Activated CD4-positive, alpha-beta T cell treated with anti-CD3 and anti-CD28 coated beads for 4 hours (primary cell): ENCODE measurements around the gene TXNL1.
"Not testable (repeated sequence)": the region's sequence is repeated elsewhere in the genome, so short reads cannot be mapped to it uniquely, and the experiment has no call there.

ENCODE experiments used
- DNase-seq, 2 donors: peaks; one replicate each; pipeline ENCODE4 v3.0.0-alpha.2; 2020

The TXNL1 gene

DNA sequence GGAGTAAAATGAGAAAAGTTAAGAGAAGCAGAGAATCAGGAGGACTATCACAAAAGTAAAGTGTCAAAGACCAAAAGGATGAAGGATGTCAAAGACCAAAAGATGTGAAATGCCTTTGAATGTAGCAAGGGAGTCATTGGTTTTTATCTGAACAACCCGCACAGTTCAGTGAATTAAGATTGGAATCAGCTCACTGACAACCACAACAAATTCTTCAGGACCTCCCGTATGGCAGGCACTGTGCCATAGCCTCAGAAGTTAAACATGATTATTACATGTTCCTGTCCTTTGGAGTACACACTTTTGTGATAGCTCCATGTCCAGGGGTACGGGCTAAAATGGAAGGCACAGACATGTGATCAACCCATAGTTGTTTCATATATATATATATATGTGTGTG, 5.0 kb upstream of the TXNL1 start:
- no peak for DNase-seq

DNA sequence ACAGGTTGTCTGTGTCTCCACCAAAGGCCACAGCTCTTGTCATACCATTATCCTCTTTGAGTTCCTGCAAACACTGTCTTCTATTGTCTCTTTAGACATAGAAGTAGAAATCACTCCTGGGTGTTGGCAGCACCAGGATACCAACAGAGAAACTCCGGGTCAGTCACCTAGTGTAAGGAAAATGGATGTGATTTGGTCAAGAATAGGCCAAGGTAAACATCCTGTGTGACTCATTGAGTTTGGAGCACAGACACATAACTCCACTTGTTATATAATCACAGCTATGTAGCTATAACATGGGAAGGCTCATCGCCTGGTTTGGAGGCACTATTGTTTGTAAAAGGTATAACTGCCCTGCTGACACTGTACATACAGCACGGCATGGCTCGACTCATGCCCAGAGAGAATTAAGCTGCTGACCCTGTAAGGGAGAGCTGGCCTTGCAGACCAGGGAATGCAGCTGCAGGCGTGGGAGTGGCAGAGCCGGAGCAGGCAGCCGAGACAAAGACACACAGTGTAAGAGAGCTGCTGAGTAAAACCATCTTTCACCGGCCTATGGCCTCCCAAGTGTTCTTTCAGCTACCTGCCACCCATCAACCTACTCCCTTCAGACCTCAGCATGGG, 3.4 kb upstream of the TXNL1 start:
- no peak for DNase-seq

DNA sequence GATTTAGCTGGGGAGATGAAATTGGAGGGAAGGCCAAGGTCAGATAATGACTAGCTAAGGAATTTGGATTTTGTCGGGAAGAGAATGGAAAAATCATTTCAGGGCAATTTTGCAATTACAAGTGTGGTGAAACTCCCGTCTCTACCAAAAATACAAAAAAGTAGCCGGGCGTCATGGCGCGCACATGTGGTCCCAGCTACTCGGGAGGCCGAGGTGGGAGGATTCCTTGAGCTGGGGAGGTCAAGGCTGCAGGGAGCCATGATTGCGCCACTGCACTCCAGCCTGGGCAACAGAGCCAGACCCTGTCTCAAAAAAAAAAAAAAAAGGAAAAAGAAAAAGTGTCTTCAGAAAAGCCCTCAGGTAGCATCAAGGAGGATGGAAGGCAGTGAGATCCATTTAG, 1.2 kb upstream of the TXNL1 start:
- no peak for DNase-seq

DNA sequence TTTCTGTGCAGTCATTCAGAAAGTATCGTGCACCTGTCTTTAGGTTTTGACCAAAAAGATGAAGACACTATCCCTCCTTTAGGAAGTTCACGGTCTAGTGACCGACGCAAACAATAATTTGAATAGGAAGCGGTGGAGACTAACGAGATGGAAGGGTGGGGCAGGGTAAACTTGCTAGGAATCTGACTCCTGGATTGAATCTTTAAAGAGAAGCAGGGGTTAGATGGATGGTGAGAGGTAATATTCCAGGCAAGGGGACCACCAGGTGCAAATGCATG, 651 bp upstream of the TXNL1 start:
- no peak for DNase-seq

DNA sequence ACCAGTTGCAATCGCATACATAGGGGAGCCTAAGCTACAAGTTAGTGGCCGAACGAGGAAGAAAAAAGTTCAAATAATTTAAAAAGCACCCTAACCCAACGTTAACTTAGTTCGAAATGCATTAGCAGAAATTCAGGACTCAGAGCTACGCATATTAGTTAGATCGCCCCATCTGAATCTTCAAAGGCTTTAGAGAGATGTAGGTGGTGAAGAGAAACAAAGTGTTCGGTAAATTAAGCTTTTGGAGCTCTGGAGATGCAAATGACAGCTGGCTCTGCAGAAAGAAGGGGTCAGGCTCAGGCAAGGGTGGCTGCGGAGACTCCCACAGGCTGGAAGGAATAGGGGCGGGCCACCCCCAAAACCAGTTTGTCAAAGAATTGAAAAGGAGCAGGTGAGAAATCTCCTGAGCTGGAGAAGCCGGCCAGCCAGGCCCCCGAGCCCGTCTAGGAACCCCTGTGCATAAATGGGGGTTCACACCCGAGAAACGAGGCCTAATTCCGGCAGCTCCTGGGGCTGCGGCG, 621 bp downstream of the TXNL1 start:
- peak in 1 of 2 donors; percentile 11 for DNase-seq

DNA sequence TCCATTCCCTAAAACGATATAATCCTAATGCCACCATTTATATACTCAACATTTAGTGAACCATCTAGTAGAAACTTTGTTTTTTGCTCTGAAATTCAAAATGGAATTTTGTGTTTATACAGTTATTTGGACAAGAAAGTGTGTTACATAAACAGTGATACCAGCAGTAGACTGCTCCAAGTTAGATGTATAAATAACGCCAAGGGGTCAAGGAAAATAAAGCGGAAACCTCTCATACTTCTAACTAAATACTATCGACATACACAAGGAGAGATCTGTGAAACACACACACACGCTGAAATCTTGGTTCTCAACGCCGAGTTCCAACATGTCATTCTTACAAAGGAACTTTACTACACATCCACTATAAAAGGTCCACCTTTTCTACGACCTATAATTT, 1.2 kb downstream of the TXNL1 start:
- DNase-seq = no peak

DNA sequence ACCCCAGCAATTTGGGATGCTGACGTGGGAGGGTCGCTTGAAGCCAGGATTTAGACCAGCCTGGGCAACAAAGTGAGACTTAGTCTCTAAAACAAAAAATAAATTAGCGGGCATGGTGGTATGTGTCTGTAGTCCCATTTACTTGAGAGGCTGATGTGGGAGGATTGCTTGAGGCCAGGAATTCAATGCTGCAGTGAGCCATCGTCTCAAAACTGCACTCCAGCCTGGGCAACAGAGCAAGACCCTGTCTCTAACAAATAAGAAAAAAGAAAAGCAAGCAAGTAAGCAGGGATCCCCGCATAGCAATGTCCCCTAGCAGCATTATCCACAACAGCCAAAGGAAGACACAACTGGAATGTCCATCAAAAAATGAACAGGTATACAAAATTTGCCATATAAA, 3.4 kb downstream of the TXNL1 start:
- no peak for DNase-seq

DNA sequence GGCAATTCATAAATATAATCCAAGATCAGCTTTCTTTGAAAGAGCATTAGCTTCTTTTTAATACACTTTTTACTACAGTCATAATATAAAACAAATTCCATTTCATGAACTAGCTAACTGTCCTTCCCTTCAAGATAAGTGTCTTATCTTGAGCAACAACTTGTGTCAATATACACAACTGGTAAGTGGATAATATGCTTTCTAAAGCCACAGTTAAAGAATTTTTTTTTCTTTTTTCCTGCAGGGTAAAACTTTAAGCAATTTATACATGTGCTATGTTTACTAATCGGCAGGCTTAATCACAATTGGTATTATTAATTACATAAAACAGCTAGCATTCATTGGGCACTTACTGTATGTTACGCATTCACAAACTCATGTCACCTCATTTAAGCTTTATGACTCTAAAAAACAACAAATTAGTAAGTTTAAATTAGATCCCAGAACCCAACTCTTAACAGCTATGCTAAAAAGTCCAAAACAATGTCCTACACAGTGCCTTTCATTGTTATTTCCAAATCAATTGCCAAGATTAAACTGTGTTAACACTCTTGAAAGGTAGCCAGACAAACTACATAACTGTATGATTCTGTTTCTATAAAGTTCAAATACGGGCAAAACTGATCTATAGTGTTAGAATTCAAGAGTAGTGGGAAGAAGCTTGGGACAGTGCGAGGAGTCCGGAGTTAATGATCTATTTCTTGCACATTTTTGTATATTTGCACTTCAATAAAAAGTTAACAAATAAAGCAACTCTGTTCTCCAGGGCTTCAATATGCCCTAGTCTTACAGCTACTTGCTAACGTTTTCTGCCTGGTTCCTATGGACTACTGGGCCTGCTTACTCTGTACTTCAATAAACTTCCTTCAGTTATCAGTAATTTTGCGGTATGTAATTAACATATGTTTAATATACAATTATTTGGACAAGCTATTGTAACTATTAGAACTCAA, 6.0 kb downstream of the TXNL1 start:
- DNase-seq = no peak

DNA sequence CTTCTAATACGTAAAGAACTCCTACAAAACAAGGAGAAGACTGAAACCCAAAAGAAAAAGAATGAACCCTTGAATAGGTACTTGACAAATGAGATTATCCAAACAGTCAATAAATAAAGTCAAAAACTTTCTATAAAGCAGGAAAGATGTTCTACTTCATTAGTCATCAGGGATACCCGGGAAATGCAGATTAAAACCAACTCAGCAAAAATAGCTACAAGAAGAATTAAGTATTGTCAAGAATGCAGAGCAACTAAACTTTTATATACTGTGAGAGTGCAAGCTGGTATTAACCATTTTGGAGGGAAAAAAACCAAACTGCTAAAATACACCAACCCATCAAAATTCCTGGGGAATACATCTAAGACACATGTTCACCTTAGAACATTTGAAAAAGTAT, 10.4 kb downstream of the TXNL1 start:
- DNase-seq = no peak

DNA sequence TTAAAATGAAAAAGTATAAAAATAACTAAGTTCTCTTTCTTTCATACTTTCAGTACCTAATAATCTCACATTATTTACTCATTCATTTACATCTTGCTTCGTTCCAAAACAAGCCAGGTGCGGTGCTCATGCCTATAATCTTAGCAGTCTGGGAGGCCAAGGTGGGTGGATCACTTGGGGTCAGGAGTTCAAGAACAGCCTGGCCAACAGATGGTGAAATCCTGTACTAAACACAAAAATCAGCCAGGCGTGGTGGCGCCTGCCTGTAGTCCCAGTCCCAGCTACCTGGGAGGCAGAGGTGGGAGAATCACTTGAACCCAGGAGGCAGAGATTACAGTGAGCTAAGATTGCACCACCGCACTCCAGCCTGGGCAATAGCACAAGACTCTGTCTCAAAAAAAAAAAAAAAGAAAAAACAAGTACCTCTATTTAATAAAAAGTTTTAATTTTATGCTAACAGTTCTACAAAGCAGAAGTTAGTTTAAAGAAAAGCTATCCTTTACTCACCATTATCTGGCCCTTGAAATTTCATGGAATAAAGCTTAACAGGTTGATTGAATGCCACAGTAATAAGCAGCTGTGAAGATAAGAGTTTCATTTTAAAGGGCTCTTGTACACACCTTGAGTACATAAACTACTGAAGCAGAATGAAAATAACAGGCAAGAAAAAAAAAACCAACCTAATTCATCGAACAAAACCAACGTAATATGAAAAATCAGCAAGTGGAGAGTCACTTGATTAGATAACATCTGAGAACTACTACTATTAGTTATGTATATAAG, 22.5 kb downstream of the TXNL1 start:
- DNase-seq = no peak

DNA sequence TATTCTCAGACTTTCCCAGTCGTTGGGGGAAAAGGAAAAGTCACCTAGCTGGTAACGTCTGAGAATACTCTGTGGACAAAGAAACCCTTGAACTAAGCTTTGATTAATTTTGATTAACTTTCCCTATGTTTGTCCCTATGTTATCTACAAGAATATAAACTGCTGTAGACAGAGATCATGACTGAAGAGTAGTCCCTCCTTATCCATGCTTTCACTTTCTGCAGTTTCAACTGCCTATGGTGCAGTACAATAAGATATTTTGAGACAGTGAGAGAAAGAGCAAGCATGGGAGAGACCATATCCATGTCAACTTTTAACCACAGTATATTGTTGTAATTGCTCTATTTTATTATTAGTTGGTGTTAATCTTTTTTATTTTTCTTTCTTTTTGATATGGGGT, 31.8 kb downstream of the TXNL1 start:
- DNase-seq = no peak

DNA sequence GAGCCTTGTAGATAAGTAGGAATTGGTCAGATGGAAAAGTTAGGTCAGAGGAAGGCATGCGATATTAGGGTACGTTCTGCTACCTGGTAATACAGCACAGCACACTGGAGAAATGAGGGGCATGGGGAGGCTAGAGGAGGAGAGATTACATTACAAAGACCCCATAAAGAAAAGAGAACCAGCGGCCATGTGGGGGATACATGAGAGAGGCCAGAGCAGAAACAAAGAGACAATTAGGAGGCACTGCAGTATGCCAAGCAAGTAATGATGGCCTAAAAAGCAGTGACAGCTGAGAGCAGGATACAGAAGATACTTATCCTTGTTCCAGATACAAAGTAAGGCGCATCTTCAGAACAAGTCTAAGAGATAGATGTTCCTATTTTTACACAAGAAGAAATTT, 40.0 kb downstream of the TXNL1 start:
- no peak for DNase-seq

DNA sequence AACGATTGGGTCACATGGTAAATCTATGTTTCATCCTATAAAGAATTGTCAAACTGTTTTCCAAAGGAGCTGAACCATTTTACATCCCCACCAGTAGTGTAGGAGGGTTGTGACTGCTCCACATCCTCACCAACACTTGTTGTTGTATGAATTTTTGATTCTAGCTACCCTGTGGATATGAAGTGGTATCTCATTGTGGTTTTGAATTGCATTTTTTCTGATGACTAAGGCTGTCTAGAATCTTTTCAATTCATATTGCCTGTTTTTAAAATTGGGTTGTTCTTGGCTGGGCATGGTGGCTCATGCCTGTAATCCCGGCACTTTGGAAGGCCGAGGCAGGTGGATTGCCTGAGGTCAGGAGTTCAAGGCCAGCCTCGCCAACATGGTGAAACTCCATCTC, 44.5 kb downstream of the TXNL1 start:
- DNase-seq = no peak

DNA sequence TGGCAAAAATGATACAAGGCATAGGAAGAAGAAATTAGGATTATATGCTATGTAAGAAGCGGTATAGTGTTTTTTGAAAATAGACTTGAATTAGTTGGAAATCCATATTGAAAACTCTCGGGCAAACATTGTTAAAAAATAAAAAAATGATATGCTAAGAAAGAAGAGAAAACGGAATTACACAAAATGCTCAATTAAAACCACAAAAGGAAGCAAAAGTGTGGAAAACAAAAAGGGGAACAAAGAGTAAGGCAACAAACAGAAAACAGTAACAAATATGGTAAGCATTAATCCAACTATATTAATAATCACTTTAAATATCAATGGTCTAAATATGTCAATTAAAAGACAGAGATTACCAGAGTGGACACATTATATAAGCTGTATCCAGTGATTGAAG, 58.4 kb downstream of the TXNL1 start:
- DNase-seq = no peak

DNA sequence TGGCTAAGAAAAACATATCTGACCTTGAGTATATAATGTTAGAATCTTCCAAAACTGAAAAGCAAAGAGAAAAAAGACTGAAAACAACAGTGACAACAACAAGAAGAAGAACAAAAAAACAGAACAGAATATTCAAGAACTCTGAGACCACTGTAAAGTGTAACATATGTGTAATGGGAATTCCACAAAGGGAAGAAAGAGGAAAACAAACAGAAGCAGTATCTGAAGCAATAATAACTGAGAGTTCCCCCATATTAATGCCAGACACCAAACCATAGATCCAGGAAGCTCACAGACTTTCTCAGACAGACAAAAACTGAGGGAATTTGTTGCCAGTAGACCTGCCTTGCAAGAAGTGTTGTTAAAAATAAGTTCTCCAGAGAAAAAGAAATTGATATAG, 58.9 kb downstream of the TXNL1 start:
- no peak for DNase-seq

DNA sequence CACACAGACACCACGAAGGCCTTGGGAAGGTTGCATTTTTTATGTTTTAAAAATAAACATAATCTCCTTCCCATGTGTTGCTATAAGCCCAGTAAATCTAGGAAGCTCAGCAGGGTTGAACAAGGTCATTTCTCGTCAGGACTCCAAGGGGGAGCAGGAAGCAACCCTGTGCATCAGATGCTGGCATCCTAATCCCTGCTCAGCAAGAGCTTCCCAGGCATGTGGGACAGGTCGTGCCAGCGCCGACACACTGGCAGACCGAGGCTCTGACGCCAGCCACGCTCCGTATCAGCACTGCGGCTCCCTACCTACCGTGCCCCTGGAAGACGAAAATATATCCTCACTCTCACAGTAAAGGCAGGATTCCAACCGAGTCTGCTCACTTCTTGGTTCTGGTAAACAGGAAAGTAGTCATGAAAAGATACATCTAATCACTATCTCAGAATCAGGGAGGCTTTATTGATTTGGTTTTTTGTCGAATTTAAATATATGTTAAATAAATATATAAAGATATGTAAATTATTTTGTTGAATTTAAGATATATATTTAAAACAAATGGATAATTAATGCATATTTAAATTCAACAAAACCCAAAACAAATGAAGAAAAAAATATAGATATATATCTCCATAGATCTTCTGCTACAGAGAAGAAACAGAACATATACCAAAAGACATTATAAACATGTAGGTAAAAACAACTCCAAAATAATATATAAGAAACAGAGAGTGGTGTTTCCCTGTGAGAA, 61.4 kb downstream of the TXNL1 start:
- DNase-seq = no peak

DNA sequence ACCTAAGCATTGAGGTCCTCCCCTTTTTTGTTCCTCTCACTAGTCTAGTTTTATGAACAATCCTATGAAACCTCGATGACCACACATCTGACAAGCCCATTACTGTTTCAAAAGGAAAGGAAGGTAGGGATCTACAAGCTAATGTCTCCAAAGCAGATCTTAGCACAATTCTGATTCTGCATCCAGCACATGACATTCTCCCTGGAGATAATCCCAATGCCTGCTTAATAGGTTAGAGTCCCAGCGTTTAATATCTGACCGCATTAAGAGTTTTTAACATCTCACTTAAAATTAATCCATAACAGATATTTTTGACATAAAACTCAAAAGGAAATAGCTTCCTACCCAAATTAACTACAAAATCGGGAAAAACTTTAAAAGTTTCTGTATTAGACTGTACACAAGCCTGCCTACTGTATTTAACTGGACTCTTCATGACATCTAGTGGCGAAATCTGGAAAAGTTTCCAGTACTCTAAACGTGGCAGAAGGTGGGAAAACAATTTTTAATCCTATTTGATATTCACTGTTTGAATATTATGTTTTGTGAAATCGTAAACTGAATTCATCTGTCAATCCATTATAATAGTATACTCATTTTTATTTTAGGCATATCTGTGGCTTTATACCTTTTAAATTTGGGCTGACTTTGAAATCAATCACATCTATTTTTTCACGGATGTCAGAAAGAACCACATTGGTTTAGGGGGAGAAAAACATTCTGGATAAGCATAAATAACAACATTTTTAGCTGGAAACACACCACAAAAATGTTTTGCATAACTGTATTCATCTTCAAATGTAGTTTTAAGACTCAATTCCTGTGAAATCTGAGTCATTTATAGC, 62.4 kb downstream of the TXNL1 start:
- DNase-seq = no peak

DNA sequence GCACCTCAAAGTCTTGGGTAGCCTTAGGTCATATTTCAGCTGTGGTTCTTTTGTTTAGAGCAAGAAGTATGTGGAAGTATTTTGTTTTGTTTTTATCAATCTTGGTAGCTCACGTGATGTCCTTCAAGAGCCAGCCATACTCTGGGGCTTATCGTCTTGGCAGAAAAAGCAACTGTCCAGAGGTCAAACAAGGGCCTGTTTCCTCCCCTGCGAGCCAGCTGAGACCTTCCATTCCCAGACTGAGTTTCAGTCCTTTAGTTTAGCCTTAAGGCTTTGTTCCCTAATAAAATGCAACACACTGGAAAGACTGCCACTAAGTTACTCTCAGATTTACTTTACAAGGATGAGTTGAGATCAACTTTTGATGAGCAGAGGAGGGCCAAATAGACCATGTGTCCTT, 63.5 kb downstream of the TXNL1 start:
- DNase-seq = no peak

DNA sequence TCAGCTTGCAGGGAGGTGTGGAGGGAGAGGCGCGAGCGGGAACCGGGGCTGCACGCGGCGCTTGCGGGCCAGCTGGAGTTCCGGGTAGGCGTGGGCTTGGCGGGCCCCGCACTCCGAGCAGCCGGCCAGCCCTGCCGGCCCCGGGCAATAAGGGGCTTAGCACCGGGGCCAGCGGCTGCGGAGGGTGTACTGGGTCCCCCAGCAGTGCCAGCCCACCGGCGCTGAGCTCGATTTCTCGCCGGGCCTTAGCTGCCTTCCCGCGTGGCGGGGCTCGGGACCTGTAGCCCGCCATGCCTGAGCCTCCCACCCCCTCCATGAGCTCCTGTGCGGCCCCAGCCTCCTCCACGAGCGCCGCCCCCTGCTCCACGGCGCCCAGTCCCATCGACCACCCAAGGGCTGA, 66.1 kb downstream of the TXNL1 start:
- not testable (repeated sequence) for DNase-seq

DNA sequence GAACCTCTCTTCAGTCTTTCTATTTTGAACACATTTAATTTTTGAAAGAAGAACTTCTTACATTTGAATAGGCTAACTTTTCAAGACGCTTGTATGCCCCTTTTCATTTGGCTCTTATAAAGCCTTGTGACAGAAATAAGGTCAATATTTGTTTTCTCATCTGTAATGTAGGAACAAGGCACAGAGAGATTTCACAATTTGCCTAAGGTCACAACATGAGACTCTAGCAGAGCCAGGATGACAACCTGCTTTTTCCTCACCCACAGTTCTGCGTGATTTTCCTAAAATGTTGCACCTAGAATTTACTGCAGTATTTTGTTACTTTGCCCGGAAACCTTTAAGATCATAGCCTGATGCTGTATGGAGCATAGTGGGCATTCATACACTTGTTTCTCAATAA, 67.4 kb downstream of the TXNL1 start:
- DNase-seq = no peak

DNA sequence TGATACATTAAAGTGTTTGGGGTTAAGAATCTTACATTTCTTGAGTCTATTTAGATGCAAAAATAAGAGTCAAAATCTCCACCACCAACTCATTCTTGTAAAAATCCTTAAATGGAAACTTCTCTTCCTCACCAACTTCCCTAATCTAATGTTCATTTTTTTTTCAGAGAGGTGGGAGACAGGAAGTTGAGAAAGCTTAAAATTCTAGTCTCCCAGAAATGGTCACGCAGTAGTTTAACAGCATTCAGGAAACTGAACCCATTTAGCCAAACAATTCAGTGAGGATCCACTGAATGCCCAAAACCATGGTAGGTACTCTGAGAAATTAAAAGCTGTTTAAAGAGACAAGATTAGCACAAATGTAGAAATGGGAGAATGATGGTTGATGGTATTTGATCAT, 69.0 kb downstream of the TXNL1 start:
- no peak for DNase-seq

DNA sequence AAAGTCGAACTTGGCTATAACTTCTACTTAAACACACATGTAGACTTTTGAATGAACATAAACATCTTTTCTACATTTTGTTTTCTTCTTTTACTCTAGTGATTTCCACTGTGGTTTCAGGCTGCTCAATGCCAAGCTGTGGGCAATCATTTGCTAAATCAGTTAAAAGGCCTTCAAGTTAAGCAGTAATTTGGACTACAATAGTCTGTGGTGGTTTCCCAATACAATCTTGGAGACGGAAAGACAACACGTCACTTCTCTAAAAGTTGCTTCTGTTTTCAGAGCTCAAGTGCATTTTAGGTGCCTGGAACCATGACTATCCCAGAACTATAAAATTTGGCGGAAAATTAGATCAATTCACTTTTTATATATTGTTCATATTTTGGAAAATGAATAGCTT, 69.4 kb downstream of the TXNL1 start:
- no peak for DNase-seq
